ENCODE measurements around the gene KCNK1.

Gene KCNK1

DNA sequence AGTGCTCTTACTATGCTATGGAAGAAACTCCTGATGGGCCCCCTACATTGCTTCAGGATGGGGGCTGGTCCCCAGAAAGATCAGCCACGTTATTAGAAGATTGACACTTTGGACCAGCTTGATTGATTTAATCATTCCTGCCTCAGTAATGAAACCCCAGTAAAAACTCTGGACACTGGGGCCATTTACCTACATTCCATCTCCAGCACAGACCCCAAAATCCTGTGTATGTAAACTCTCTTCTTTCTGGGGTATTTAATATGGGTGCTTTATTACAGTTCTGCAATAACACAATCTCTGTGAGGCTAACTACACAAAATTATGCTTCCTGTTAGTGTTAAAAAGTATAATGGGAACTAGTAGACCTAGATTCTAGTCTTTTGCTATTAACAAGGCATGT is 96.6 kb downstream of the KCNK1 start:
- H3K36me3 ChIP-seq (ENCODE audit: control insufficient read depth, insufficient read depth, low read length): no peaks in the 10 kb centered on the region
- DNase-seq: no peak
- no peaks in the 10 kb centered on the region for H3K4me1 ChIP-seq (ENCODE audit: control insufficient read depth, insufficient read depth, low read length, poor library complexity, severe bottlenecking)
- H3K4me3 ChIP-seq (ENCODE audit: insufficient read depth, low read depth, low read length, poor library complexity, severe bottlenecking): no peak overlapping the region
- H3K27ac ChIP-seq (ENCODE audit: insufficient read depth, low read length, poor library complexity, severe bottlenecking): no peak overlapping the region
- H3K27me3 ChIP-seq (replicated peaks; ENCODE audit: control insufficient read depth, insufficient read depth, low read length, poor library complexity, severe bottlenecking): no peaks in the 10 kb centered on the region
- H3K9me3 ChIP-seq (ENCODE audit: control insufficient read depth, low read length): no peaks in the 10 kb centered on the region

- Histone ChIP-seq H3K27me3 (replicated peaks; ENCODE audit: control insufficient read depth, insufficient read depth, low read length, poor library complexity, severe bottlenecking) (no peaks in the 10 kb centered on the region), H3K36me3 (ENCODE audit: control insufficient read depth, insufficient read depth, low read length) (no peaks in the 10 kb centered on the region), H3K4me1 (ENCODE audit: control insufficient read depth, insufficient read depth, low read length, poor library complexity, severe bottlenecking) (no peaks in the 10 kb centered on the region), H3K9me3 (ENCODE audit: control insufficient read depth, low read length) (no peaks in the 10 kb centered on the region), H3K4me3 (ENCODE audit: insufficient read depth, low read depth, low read length, poor library complexity, severe bottlenecking) (no peak overlapping the region), H3K27ac (ENCODE audit: insufficient read depth, low read length, poor library complexity, severe bottlenecking) (no peak overlapping the region)
- no peak for DNase-seq
These were observed 100.8 kb downstream of the KCNK1 start for GRCh38 chr1:233714631-233715217.

GRCh38 chr1:233718057-233718456 is 104.2 kb downstream of the KCNK1 start:
- no peak for DNase-seq
- no peaks in the 10 kb centered on the region for H3K9me3 ChIP-seq (ENCODE audit: control insufficient read depth, low read length)
- no peaks in the 10 kb centered on the region for H3K27me3 ChIP-seq (replicated peaks; ENCODE audit: control insufficient read depth, insufficient read depth, low read length, poor library complexity, severe bottlenecking)
- no peaks in the 10 kb centered on the region for H3K4me1 ChIP-seq (ENCODE audit: control insufficient read depth, insufficient read depth, low read length, poor library complexity, severe bottlenecking)
- H3K4me3 ChIP-seq (ENCODE audit: insufficient read depth, low read depth, low read length, poor library complexity, severe bottlenecking): no peak overlapping the region
- H3K27ac ChIP-seq (ENCODE audit: insufficient read depth, low read length, poor library complexity, severe bottlenecking): no peak overlapping the region
- H3K36me3 ChIP-seq (ENCODE audit: control insufficient read depth, insufficient read depth, low read length): no peaks in the 10 kb centered on the region

- Histone ChIP-seq H3K4me1 (ENCODE audit: control insufficient read depth, insufficient read depth, low read length, poor library complexity, severe bottlenecking) (no peaks in the 10 kb centered on the region), H3K36me3 (ENCODE audit: control insufficient read depth, insufficient read depth, low read length) (no peaks in the 10 kb centered on the region), H3K4me3 (ENCODE audit: insufficient read depth, low read depth, low read length, poor library complexity, severe bottlenecking) (no peak overlapping the region), H3K27ac (ENCODE audit: insufficient read depth, low read length, poor library complexity, severe bottlenecking) (no peak overlapping the region), H3K9me3 (ENCODE audit: control insufficient read depth, low read length) (no peaks in the 10 kb centered on the region), H3K27me3 (replicated peaks; ENCODE audit: control insufficient read depth, insufficient read depth, low read length, poor library complexity, severe bottlenecking) (no peaks in the 10 kb centered on the region)
- DNase-seq: no peak
These were observed 105.9 kb downstream of the KCNK1 start for GRCh38 chr1:233719655-233720341.

- Histone ChIP-seq H3K36me3 (ENCODE audit: control insufficient read depth, insufficient read depth, low read length) (no peaks in the 10 kb centered on the region), H3K4me1 (ENCODE audit: control insufficient read depth, insufficient read depth, low read length, poor library complexity, severe bottlenecking) (no peaks in the 10 kb centered on the region), H3K9me3 (ENCODE audit: control insufficient read depth, low read length) (no peaks in the 10 kb centered on the region), H3K27me3 (replicated peaks; ENCODE audit: control insufficient read depth, insufficient read depth, low read length, poor library complexity, severe bottlenecking) (no peaks in the 10 kb centered on the region), H3K27ac (ENCODE audit: insufficient read depth, low read length, poor library complexity, severe bottlenecking) (no peak overlapping the region), H3K4me3 (ENCODE audit: insufficient read depth, low read depth, low read length, poor library complexity, severe bottlenecking) (no peak overlapping the region)
- no peak for DNase-seq
These were observed 107.2 kb downstream of the KCNK1 start for GRCh38 chr1:233721004-233721595.
